ENCODE results near the gene FCGR3A.

GRCh38 chr1:161531986-161532643, 17.5 kb downstream of the FCGR3A start:
- TF ChIP-seq CTCF (IDR thresholded peaks at IDR 0.05) (no peak), POLR2A (IDR thresholded peaks at IDR 0.05) (no peak)

Data from gastroesophageal sphincter (tissue), 3 donors.